Superior temporal gyrus (tissue), 1 donor: ENCODE results near the gene RNF38.
"Not testable (repeated sequence)": the region's sequence is repeated elsewhere in the genome, so short reads cannot be mapped to it uniquely, and the experiment has no call there.

Experiments
- DNase-seq: peaks from one replicate; pipeline ENCODE4 v3.0.0-alpha.2; 2016; ENCODE audit errors: extremely low spot score

The RNF38 gene

DNA sequence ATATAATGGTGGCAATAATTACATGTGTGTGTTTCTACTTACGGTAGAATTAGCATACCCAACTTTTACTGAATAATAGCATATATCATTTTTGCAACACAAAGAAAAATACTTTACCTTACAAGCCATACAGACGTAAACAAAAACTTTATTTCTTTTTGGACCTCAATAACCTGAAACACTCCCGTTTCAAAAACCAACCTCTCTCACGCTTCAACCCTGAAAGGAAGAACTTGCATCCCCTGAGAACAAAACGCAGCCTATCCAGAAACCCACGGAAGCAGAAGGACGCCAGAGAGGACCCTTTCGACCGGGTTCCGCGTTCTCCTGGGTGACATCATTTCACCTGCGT lies at the start of gene RNF38:
Gene RNF38, minus strand, starts transcription at position 290 of the 352 bp plus-strand sequence. Its CDS starts 161 bp downstream, at position 129.
- DNase-seq, result no peak

DNA sequence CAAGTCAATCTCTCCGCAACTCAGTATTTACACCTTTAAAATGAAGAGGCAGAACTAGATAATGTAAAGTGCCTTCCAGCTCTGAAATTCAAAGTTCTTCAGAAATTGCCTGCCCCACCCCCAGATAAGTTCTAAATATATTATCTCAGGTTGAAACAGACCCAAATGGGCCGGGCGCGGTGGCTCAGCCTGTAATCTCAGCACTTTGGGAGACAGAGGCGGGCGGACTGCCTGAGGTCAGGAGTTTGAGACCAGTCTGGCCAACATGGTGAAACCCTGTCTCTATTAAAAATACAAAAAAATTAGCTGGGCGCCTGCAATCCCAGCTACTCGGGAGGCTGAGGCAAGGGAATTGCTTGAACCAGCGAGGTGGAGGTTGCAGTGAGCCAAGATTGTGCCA lies 48.5 kb upstream of the RNF38 start:
- not testable (repeated sequence) for DNase-seq

DNA sequence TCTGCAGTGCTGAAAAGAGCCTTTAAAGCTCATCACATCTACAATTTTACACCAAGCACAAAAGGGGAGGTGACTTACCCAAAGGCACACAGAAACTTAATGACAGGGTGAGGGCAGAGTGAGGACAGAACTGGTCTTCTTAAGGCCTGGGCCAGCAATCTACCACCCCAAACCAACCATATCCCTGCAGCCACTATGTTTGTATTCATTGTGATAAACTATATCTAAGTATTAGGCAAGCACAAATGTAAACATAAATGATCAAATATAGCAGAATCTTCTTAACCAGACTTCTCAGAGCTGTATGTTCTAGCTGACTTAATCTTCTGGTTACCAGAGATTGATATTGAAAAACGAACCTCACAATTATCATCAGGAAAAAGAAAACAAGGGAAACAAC lies 47.9 kb upstream of the RNF38 start:
- DNase-seq, result no peak

DNA sequence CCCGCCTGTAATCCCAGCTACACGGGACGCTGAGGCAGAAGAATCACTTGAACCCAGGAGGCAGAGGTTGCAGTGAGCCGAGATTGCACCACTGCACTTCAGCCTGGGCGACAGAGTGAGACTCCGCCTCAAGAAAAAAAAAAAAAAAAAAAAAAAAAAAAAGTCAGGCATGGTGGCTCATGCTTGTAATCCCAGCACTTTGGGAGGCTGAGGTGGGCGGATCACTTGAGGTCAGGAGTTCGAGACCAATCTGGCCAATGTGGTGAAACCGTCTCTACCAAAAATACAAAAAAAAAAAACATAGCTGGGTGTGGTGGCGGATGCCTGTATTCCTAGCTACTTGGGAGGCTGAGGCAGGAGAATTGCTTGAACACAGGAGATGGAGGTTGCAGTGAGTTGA lies 46.6 kb upstream of the RNF38 start:
- not testable (repeated sequence) for DNase-seq

DNA sequence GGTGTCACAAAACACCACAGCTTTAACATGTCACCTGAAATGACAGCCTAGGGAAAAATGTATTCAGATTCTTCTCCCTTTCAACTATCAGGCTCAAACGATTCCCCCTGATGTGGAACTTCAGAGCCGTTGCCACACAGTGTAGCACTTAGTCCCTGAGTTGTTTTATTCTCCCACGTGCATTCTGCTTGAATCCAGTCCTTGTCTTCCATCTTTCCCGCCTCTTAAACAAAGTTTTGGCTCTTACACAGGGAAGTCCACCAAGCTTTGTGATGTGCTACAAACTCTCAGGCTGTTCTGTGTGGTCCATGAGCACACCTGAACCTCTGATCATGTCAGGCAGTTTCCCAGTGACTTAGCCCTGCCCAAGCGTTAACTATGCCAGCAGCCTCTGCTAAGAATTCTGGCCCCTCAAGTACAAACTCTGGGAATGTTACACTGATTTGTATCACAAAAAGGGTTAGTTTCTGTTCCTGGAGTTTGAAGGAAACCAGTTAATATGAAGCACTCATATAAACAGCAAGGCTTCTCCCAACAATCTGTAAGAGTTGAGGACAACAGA lies 45.8 kb upstream of the RNF38 start:
- no peak for DNase-seq

DNA sequence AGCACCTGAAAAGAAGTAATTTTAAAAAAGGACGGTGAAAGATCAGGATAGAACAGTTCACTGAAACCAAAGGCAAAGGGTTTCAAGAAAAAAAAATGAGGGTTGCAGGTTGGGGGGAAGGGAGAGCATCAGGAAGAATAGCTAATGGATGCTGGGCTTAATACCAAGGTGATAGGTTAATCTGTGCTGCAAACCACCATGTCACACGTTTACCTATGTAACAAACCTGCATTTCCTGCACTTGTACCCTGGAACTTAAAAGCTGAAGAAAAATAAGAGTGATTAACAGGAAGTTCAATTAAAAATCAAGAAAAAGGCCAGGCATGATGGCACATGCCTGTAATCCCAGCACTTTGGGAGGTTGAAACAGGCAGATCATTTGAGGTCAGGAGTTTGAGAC lies 44.1 kb upstream of the RNF38 start:
- DNase-seq, result no peak

DNA sequence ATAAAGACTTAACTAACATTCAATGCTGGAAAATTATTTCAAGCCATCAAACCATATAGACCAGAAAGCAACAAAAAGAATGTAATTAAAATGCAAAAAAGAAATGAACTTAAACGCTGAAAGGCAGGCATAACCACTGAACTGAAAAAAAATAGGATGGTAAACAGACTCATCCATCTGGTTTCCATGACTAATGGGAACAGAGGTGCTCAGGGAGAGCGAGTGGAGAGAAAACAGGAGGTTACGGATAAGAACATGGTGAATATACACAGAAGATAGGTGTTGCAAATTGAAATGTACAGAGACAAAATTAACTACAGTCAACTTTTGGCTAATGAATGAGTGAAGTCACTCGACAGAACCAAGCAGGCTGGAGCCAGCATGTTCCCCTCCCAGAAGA lies 43.5 kb upstream of the RNF38 start:
- no peak for DNase-seq

DNA sequence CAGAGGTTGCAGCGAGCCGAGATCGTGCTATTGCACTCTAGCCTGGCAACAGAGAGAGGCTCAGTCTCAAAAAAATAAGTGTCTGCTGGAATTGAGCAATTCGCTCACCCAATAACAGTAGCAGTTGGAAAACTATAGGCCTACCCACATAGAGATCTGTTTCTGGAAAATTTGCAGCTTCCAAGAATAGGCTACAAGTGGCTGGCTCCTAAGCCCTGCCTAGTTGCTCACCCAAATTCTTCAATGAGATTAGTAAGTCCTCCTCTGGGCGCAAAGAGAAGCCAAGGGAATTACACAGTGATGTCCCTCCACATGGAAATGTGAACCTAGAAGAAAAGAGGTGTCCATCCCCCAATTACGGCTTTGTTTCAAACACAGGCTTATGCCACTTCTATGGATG lies 42.6 kb upstream of the RNF38 start:
- no peak for DNase-seq

DNA sequence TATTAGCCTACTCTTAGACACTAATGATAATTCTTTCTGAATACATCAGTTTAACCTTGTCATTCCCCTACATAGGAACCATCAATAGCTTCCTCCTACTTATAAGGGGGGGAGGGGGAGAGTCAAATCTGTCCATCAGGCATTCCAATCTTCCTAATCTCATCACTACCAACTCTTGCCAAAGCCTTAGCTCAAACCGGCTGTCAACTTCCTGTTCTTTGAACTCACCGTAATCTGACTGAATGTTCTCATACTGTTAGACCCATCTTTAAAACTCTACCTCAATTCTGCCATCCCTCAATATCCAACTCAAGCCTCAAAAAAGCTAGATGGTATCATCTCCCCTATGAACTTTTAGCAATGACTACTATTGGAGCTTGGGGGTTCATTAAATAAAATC lies 41.9 kb upstream of the RNF38 start:
- DNase-seq, result no peak

DNA sequence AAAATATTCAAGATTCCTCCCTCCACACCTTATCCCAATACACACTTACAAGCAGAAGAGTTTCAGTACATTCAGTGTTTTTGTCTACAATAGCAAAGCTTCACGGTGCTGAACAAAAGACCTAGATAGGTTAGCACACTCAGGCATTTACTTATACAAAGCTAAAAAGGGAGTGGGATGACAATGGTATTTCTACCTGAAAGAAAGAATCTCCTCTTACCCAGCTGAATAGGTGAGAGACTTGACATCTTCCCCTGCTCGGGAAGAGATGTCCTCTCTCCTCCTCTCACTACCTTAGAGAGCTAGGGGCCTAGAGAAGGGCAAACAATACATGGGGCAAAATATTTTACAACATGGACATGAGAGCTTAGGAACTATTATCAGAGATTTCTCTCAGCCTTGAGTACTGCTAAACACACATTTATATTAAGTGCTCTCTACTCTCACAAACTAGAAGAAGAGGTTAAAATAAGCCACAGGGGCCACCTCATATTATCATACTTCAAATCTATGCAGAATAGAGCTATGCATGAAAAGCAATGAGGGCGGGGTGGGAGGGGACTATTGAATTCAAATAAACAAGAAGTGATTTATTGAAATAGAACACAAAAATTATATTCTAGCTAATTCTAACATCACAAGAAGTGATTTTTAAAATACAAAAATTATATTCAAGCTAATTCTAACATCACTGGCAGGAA lies 38.6 kb upstream of the RNF38 start:
- no peak for DNase-seq

DNA sequence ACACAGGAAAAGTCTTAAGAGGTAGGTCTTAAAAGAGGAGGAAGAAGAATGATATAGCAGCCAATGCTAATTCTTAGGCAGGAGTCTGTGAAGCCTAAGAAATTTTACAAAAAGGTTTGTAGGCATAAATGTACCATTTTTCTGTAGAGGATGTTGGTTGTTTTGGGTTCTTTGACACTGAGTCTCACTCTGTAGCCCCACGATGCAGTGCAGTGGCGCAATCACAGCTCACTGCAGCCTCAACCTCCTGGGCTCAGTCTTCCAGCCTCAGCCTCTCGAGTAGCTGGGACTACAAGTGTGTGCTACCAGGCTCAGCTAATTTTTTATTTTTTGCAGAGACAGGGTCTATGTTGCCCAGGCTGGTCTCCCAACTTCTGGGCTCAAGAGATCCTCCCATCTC lies 37.7 kb upstream of the RNF38 start:
- DNase-seq, result no peak

DNA sequence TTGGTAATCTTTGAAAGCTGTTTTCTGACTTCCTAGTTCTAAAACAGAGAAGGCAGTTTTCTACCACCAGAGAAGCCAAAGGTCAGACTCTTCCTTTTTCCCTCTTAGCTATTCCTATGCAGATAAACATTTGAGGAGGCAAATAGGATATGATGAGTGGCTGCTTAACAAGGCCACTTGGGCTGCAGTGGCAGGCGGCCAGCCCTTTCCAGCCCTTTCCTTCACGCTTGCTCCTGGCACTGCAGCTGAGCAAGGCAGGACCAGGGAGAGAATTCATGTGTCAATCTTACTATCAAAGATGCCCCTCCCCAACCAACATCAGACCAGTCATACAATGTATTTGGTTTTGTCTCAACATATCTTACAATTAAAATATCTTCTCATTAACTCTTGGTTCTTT lies 36.8 kb upstream of the RNF38 start:
- DNase-seq, result no peak

DNA sequence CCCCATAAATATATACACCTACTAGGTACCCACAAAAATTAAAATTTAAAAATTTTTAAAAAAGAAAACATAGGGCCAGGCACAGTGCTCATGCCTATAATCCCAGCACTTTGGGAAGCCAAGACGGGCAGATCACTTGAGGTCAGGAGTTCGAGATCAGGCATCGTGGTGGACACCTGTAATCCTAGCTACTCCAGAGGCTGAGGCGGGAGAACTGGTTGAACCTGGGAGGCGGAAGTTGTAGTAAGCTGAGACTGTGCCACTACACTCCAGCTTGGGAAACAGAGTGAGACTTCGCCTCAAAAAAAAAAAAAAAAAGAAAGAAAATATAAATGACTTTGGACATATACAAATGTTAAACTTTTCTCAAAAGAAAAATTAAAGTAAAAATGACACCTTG lies 33.3 kb upstream of the RNF38 start:
- DNase-seq, result no peak

DNA sequence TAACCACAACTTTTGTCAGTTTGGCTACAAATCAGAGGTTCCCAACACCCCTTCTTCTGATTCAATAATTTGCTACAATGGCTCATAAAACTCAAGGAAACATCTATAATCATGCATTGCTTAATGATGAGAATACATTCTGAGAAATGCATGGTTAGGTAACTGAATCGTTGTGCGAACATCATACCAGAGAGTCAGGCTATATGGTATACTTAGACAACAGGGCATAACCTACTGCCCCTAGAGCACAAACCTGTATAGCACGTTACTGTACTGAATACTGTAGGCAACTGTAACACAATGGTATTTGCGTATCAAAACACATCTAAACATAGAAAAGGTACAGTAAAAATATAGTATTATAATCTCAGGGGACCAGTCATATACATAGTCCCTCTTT lies 31.0 kb upstream of the RNF38 start:
- no peak for DNase-seq

DNA sequence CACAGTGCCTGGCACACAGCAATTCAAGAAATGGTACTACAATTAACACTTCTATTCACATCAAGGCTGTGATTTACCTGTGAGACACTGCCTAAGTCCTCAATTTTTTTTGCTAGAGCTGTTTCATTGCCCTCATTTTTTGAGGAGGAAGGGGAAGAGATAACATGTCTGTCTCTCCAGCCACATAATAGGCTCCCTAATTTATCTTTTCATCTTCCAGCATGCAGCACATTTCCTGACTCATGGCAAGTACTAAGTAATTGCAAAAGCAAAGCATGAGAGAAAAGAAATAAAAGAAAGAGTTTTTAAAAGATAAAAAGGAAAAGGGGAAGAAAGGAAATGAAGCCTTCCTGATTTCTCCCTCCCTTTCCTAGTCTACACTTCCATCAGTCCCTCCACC lies 26.9 kb upstream of the RNF38 start:
- no peak for DNase-seq

DNA sequence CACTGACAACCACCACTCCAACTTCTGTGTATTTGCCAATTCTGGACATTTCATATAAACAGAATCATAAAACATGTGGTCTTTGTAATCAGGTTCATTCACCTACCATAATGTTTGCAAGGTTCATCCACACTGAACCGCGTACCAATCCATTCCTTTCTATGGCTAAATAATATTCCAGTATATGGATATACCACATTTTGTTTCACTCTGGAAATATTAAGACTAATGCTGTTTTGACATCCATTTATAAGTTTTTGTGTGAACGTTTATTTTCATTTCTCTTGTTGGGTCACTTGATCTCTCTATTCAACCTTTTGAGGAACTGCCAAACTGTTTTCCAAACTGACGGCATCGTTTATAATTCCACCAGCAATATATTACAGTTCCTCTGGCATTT lies 26.3 kb upstream of the RNF38 start:
- no peak for DNase-seq

DNA sequence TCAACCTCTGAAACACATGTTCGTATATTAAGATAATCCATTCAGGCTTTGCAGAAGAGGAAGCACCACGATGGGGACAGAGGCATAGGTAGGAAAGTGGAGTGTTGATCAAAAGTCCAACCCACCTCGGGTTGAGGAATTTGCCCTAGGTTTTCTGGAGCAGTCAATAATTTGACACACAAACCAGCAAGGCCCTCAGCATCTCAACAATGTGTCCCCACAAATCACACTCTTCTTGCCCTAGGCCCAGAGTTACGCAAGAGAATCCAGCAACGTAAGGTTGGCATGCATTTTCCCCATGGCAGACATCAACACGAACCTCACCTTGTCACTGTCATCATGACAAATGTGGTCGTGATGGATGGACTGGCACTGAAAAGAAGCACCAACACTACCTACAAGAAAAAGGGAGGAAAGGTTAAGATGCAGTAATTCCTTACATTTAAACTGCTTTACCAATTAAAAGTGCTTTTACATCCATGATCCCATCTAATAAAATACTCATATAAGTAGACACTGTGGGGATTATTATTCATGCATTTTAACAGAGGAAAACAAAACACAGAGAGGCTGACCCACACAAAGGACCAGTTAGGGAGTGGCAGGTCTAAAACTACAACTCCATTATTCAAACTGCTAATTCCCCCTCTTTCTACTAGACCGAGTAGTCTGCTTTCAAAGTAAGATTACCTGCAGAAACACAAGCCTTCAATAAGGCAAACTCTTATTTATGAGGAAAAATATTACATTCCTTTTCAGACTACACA lies 24.4 kb upstream of the RNF38 start:
- DNase-seq, result no peak

DNA sequence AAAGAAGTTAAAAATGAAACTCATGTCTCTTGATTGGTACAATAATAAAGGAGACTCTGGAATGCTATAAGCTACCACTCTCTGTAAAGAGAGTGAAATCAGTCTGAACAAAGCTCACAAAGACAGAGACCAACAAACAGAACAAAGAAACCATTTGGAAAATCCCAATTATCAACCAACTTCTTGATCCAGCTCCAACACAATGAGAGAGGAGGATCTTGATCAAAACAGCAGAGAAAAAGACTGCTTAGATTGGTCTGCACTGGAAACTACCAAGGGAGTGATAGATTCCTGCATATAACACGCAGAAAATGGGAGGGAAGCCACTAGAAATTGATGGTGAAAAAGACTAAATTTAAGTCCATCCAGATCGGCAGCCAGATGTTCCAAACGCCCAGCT lies 23.1 kb upstream of the RNF38 start:
- DNase-seq, result peak; percentile 88

DNA sequence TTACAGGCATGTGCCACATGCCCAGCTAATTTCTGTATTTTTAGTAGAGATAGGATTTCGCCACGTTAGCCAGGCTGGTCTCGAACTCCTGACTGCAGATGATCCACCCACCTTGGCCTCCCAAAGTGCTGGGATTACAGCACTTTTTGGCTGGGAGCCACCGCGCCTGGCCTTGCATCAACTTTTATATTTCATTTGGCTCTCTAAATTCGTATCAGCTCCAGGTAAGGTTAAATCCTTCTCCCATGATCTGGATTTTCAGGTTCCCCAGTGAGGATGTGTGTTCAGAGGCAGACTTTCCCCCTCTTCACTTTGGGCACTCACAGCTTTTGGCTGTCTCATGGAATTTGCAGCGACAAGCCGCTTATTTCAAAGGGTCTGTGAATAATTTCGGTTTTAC lies 16.8 kb upstream of the RNF38 start:
- DNase-seq, result no peak

DNA sequence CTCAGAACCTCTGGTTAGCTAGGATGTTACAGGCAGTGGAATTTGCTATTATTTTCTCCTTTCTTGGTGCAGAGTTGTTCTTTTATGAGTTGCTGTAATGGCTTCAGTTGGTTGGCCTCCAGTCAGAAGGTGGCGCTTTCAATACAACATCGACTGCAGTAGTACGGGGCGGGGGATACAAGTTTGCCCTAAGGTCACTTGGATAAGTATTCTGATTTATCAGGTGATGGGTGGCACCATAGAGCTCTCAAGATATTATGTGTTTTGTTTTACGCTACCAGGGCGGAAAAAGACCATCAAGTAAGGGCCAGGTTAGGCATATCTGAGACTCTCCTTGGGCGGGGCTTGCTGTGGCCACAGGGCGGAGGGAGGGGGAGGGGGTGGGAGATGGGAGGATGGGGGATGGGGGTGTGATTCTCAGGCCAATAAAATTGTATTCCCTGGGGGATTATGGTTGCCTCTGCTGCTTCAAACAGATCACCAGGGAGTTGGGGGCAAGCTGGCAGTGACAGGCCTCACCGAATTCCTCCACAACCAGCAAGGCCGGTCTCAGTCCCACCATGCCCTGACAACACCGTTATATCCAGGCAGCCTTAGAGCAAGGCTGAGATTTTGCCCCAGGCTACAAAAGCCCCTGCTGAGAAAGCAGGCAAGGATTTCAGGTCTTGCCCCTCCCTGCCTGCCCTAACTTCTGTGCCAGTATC lies 15.9 kb upstream of the RNF38 start:
- no peak for DNase-seq

DNA sequence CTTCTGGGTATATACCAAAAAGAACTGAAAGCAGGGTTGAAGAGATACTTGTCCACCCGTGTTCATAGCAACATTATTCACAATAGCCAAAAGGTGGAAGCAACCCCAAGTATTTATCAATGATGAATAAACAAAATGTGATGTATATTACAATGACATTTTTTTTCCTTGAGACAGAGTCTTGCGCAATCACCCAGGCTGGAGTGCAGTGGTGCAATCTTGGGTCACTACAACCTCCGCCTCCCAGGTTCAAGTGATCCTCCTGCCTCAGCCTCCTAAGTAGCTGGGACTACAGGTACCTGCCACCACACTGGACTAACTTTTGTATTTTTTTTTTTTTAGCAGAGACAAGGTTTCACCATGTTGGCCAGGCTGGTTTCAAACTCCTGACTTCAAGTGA lies 11.3 kb upstream of the RNF38 start:
- not testable (repeated sequence) for DNase-seq

DNA sequence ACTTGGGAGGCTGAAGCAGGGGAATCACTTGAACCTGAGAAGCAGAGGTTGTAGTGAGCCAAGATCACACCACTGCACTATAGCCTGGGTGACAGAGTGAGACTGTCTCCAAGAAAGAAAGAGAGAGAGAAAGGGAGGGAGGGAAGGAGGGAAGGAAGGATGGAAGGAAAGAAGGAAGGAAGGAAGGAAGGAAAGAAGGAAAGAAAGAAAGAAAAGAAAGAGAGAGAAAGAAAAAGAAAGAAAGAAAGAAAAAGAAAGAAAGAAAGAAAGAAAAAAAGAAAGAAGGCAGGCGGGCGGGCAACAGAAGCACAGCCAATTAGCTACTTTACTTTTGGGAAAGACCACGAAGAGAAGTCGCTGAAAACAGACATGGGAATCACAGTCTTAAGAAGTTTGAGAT lies 9.0 kb upstream of the RNF38 start:
- not testable (repeated sequence) for DNase-seq
